DMS153 (cell line): ENCODE data around the gene ELMO1.

Source experiments
- DNase-seq: peaks from one replicate; lab custom pipeline; 2025; lab: John Stamatoyannopoulos, UW

Gene ELMO1

DNA sequence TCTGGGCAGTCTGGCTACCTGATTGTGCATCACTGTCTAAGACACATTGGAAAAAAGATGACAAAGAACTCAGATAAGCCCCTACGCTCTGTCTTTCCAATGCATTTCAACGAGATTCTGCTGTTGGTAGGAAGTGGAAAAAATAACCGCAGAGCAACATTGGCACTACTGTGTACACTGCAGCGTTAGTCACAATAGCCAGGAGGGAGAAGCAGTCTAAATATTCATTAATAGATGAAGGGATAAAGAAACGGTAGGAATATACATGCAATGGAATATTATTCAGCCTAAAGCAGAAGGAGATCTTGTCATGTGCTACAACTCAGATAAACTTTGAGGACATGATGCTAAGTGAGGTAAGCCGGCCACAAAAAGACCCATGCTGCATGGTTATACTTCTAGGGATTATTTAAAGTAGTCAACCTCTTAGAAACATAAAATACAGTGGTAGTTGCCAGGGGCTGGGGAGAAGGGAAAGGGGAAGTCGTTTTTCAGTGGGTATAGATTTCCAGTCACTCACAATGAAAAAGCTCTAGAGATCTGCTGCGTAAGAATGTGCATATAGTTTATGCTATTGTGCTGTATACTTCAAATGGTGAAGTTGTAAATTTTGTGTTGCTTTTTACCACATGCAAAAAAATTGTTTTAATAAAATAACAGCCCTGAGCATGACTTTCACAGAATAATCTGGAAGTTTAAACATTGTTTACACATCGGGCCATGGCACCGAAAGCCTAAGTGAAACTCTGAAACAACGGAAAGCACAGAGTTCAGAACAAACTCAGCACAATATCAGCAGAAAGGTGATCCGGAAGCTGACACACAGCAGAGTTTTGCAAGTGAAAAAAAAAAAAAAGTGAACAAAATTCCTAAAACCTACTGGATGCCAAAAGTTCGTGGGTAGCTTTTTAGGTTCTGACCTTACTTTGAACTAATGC lies 40.1 kb downstream of the ELMO1 start:
- no peak for DNase-seq

DNA sequence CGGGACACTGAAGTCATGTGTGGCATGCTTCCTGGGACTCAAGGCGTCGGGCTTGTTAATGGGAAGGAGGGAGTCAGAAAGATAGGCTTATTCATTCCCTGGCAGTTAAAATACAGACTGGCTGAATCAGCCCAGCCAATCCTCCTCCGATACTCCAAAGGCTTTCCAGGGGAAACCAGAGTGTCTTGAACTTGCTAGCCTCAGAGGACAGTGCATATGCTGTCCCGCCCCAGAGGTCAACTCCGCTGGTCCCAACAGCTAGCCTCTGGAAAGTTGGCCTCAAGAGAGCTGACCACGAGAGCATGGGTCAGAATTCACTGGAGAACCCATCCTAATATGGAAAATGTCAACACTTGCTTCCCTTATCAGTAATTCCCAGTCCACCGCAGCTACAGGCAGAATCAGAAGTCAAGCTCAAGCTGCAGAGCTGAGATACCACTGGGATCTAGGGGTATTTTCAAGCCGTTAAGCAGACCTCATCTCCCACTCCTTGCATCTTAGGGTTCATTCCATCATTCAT lies 43.0 kb downstream of the ELMO1 start:
- no peak for DNase-seq

DNA sequence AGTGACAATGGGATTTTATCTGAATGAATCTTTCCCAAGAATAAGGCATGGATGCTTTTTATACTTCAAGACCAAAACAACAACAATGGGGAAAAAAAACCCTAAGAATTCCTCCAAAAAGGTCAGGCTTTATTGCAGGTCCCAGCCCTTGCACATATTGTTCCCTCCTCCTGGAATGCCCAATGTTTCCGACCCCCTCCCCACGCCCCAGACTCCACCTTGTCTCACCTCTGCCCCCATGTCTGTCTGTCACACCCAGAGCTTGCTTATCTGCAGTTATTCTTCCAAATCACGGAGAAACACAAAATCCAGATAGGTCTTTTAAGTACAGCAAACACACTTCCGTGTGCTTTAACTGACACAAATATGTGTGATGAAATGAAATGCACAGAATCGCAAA lies 43.5 kb downstream of the ELMO1 start:
- no peak for DNase-seq

DNA sequence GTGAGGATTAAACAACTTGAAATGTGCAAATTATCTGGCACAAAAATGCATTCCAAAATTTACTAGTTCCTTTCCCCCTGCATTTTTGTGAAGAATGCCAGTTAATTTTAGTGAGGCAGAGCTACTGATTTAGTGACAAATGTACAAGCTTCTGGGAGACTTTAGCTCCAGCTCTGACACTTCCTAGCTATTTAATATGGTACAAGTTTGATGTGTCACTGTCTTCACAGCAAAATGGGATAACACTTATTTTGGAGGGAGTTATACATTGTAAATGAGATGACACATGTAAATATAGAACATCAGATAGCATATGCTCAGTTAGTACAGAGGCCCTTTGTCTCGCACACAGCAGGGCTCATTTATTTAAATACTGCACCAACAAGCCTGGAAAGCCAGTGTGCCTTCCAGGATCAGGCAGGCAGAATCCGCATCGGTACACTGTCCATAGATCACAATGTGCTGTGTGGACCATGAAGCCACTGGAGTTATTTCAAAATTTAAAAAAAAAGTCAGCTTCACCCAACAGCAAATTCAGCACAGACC lies 48.7 kb downstream of the ELMO1 start:
- no peak for DNase-seq

DNA sequence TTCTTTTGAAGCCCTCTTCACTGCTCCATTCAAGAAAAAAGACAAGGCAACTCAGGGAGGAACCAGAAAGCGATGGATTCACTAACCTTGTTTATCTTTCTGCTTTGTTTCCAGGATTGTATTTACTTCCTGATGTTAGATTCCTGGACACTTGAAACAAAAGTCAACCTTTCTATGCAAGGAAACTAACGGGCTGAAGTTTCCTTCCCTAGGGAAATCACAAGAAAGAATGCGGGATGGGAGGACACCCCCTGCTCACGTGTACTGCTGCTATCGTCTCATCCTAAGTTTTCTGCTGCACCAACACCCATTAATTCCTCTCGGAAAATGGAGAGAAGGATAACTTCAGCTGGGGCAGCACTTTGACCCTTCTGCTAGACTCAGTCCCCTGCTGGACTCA lies 50.3 kb downstream of the ELMO1 start:
- no peak for DNase-seq

DNA sequence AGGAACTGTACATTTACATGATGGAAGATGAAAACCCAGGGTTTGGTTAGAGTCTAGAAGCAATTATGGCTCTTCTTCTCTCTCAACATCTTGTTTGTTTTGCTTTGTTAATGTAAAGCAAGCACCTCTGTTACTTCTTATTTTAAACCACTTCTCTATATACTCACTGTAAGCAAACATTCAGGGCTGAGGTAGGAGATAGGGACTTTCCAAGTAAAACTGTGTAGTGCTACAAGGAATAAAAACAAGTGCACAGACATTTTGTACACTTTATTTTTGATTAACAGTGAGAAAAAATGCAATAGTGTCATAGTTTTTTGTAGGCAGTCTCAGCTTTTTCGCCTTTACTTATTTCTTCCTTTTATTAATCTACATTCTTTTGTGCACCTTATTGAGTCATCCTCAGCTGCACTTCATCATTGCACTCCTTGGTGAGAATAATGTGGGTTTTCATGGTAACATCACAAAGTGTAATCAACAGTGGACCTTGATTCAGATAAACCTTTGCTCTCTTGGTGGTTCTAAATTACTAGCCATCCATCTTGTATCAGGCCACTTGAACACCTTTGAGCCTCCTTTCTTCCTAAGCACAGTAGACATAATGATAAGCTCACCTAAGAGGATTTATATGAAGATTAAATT lies 52.9 kb downstream of the ELMO1 start:
- DNase-seq: no peak

- DNase-seq: no peak
Measured at GRCh38 chr7:37394158-37394557, 54.5 kb downstream of the ELMO1 start.

DNA sequence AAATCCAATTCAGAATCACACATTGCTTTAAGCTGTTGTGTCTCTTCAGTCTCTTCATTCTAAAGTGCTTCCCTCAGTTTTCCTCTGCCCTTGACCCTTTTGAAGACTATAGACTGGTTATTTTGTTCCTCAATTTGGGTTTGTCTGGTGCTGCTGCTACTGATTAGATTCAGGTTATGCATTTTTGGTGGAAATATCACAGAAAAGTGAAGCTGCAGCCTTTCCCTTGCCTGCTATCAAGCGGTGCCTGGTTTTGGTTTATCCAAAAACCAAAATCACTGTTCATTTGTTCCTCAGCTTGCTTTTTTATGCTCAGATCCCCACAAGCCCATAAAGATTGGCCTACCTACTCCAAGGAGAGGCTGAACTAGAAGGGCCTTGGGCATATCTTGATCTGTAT lies 55.2 kb downstream of the ELMO1 start:
- DNase-seq: no peak

GRCh38 chr7:37392673-37393017 lies 56.0 kb downstream of the ELMO1 start:
- no peak for DNase-seq

DNA sequence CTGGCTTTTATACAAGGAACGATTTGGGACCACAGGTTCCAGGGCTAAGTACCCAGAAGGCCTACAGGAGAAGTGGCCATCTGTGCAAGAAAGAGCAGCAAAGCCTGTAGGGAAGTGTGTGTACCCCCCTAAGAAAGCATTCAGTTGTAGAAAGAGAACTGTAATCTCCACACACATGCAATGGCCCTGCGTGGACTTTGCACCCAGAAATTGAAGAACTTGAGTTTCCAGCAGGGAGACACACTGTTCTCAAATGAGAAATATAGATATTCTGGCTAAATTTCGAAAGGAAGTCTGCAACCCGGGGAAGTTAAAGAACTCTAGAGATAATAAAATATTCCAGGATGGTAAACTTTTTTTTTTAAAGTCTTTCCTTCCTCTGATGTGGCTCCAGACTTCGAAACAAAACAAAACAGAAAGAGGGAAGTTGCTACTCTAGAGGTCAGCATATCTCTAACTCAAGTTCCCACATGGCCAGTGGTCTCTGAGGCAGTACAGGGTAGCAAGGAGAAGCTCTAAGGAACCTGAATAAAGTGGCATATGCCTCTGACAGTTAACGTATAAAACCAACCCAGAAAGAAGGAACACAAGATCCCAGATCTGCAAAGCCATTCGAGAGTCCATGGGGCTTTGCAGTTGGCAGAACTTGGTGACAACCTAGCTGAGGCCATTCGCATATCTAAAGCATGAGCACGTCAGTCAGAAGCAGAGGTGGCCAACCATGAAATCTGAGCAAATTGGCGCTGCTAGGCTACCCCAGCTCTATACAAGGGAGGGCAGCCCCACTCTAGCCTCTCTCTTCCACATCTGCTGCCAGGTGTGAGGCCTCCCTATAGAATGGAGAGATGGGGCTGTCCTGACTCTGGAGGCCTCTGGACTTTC lies 56.6 kb downstream of the ELMO1 start:
- DNase-seq: no peak

DNA sequence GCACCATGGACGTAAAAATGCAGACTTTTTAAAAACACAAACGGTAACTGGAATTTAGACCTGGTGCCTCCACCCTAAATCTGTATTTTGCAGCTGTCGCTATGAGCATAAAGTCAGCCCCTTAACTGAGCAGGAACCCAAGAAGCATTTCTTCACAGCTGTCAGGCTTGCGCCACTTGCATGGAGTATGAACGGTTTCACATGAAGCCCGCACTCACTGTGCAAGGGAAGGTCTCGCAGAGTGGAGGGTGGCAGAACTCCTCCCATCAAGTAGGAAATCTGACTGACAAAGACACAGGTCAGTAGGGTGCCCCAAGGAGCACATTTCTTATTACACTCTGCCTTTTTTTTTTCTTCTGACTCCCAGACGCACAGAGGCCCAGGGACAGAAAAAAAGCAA lies 58.5 kb downstream of the ELMO1 start:
- DNase-seq: no peak

GRCh38 chr7:37388811-37389210 lies 59.9 kb downstream of the ELMO1 start:
- DNase-seq: no peak

GRCh38 chr7:37385787-37386186 lies 62.9 kb downstream of the ELMO1 start:
- no peak for DNase-seq

GRCh38 chr7:37382546-37383088 lies 66.0 kb downstream of the ELMO1 start:
- no peak for DNase-seq

DNA sequence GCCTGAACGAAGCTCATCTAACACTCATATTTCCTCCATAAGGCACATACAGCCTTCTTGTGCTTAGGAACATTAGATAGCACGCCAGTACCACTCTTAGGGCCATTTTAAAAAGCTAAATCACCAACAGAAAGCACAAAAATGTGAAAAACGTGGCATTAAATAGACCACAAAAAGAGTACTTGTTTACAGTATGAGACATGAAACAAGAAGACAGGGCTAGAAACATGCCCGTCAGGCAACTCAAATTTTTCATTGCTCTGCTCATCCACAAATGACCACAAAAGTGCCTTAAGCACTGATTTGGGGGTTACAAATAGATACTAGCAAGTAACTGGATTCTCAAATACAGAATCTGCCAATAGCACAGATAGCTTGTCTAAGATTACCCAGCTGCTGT lies 67.8 kb downstream of the ELMO1 start:
- no peak for DNase-seq

DNA sequence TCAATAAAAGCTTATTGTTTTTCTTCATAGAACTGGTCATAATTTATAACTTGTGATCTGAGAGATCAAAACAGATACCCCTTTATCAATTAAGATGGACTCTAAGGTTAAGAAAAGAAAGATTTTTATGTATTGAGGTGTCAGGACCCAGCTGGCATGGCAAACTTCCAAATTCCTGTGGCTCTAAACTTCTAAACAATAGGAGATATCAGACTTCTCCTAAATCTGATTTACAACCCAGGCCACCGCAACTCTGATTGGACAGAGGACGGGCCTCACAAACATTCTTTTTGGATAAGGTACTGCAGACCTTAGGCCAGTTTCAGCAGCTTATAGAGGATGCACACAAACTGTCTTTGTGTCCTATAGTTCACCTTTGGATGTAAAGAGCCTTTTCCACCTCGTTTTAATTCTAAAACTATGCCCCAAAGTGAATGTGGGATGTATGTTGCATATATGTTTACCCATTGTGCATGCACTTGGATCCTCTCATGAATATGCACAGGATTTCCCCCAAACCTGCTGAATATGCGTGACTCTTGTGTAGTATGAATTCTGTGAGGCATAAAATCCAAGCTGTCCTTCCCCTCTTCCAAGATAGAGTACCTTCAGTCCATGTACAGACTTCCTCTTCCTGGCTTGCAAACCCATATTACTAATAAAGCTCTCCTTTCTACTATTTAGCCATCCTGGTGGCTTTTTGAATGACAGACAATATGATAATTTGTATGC lies 69.0 kb downstream of the ELMO1 start:
- DNase-seq: no peak

GRCh38 chr7:37377231-37377630 lies 71.4 kb downstream of the ELMO1 start:
- DNase-seq: no peak

DNA sequence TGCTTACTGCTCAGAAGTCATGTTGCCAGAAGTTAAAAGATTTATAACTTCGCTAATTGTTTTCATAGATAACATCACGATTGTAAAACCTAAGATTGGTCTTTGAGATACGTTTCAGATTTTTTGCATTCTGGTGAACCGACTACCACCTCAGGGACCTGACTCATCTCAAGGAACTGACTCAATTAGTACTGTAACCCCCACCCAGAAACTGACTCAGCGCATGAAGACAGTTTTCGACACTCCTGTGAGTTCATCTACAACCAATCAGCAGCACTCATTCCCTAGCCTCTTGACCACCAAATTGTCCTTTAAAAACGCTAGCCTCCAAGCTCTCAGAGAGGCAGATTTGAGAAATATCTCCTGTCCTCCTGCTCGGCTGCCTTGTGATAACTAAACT lies 72.3 kb downstream of the ELMO1 start:
- no peak for DNase-seq

DNA sequence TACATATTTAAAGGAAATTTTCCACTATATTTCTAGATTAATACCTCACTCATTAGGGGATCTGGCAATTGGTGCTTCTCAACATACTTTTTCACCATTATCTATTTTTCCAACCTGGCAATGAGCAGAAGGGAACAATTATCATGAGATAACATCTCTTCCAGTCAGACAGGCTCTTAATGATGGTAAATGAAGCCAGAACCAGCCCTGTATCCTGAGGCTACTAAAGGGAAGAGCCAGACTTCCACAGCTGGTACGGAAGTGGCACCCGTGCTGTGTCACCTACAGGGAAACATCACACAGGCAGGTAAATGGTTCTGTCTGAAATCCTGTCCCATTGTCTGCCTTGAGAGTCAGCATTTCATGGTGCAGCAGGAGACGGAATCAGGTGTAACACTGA lies 75.9 kb downstream of the ELMO1 start:
- no peak for DNase-seq

DNA sequence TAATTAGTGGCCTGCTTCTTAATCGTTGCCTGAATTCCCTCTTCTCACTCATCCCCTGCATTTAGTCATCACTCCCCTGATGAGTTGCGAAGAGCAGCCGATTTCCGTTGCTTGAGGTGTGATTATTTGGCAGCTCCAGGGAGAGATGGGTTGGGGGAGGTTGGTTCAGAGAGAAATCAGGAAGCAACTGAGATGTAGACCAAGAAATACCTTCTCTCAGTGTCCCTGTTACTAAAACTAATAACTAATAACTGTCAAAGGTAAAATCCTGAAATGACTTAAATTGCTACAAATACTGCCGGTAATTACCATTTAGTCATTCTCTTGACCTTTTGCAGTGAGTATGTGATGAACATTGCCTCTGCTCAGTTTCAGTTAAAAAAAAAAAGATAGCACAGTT lies 76.9 kb downstream of the ELMO1 start:
- no peak for DNase-seq

DNA sequence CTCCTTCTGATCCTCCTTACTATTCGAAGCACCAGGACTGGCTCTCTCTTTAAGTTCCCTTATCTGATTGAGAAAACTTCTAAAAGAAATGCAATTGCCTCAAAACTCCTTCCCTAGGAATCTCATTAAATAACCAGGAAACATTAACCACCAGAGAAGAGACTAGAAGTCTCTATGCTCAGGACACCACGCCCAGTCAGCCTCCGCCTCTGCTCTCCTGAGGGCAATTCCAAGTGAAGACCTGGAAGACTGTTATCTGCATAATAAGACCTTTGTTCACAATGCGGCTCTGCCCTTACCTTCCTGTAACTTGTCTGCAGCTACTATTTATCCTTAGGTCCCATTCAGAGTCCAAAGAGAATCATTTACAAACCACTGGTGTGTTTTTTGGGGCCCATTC lies 78.8 kb downstream of the ELMO1 start:
- no peak for DNase-seq
